Endothelial cell of umbilical vein (primary cell): ENCODE measurements around the gene UBE2E1. TPM values are rescaled to one million over a fixed set of nuclear protein-coding genes. Genes with fewer than 3 reads are reported as not detected.

ENCODE experiments used
- BruUV-seq: library from RNA; stranded (reverse); fragments of 400-500 nt; replicated peaks from 2 replicates; lab custom pipeline; 2021; lab: Mats Ljungman, UMichigan
- CTCF ChIA-PET: fragments of 300-600, 350-600 bp; sonication (Branson Sonifier 250); formaldehyde crosslinking; loops from one replicate; lab custom pipeline; 2021; ENCODE audit warnings: antibody characterized with exemption, inconsistent platforms; lab: Charles Lee
- POLR2A ChIA-PET: fragments of 300-600, 350-600 bp; sonication (Branson Sonifier 250); formaldehyde crosslinking; loops from one replicate; lab custom pipeline; 2021; ENCODE audit warnings: antibody characterized with exemption, inconsistent platforms; lab: Charles Lee
- DNase-seq: peaks from one replicate; pipeline ENCODE4 v3.0.0-alpha.2; 2011; ENCODE audit warnings: low read depth, low spot score
- FAIRE-seq: peaks from 2 replicates; lab custom pipeline; 2011; peaks lifted over from hg19 to GRCh38; lab: Jason Lieb, UNC
- H2AFZ ChIP-seq: 2 replicates; pipeline ENCODE4 v1.6.0; 2012; ENCODE audit warnings: low read depth, low read length, control low read depth, inconsistent platforms
- H3K27ac ChIP-seq: 2 replicates; pipeline ENCODE4 v1.5.1; 2011; ENCODE audit warnings: low read depth, mild to moderate bottlenecking, control low read depth, low read length, moderate library complexity; ENCODE audit not compliant: insufficient read depth
- H3K27me3 ChIP-seq, 2 experiments: 2 replicates each; pipeline versions ENCODE4 v1.6.0 to v1.6.1; 2011; ENCODE audit warnings: low read length in 2 of 2, mixed read lengths in 1 of 2; ENCODE audit not compliant: control insufficient read depth in 2 of 2, insufficient read depth in 2 of 2
- H3K36me3 ChIP-seq, 2 experiments: 2 replicates in 1 of 2; 3 replicates in 1 of 2; pipeline ENCODE4 v1.5.1; 2011; ENCODE audit warnings: low read length in 2 of 2, mild to moderate bottlenecking in 1 of 2, moderate library complexity in 1 of 2; ENCODE audit not compliant: control insufficient read depth in 2 of 2, insufficient read depth in 2 of 2; ENCODE audit errors: extremely low read depth in 1 of 2
- H3K4me1 ChIP-seq: 3 replicates; pipeline ENCODE4 v1.5.1; 2011; ENCODE audit warnings: mild to moderate bottlenecking, low read length; ENCODE audit not compliant: control insufficient read depth, insufficient read depth; ENCODE audit errors: extremely low read depth
- H3K4me2 ChIP-seq: 2 replicates; pipeline ENCODE4 v1.6.1; 2011; ENCODE audit warnings: low read length, control low read depth, mixed read lengths; ENCODE audit not compliant: insufficient read depth
- H3K4me3 ChIP-seq, 3 experiments: fragments of 200-600 bp in 1 of 3; sonication (generic), shearing (Covaris generic) in 1 of 3; replicated peaks in 1 of 3; 2 replicates each; pipeline ENCODE4 v1.5.1; 2011 to 2016; ENCODE audit warnings: control low read depth in 3 of 3, low read length in 3 of 3, mild to moderate bottlenecking in 2 of 3, inconsistent platforms in 1 of 3, low read depth in 1 of 3, moderate library complexity in 1 of 3; ENCODE audit not compliant: insufficient read depth in 1 of 3
- H3K79me2 ChIP-seq: 2 replicates; pipeline ENCODE4 v1.6.0; 2012; ENCODE audit warnings: low read length, inconsistent platforms; ENCODE audit not compliant: control insufficient read depth, insufficient read depth
- H3K9ac ChIP-seq: replicated peaks from 2 replicates; pipeline ENCODE3; 2011; ENCODE audit warnings: low read length, control low read depth; ENCODE audit not compliant: insufficient read depth; ENCODE audit errors: extremely low read depth
- H3K9me1 ChIP-seq: replicated peaks from 3 replicates; pipeline ENCODE4 v1.6.0; 2011; ENCODE audit warnings: mild to moderate bottlenecking, low read length; ENCODE audit not compliant: control insufficient read depth, insufficient read depth; ENCODE audit errors: extremely low read depth
- H3K9me3 ChIP-seq: replicated peaks from 2 replicates; pipeline ENCODE4 v1.5.1; 2012; ENCODE audit warnings: low read length, inconsistent platforms; ENCODE audit not compliant: control insufficient read depth, insufficient read depth
- H4K20me1 ChIP-seq: replicated peaks from 2 replicates; pipeline ENCODE3; 2011; ENCODE audit warnings: mild to moderate bottlenecking, low read length; ENCODE audit not compliant: control insufficient read depth, insufficient read depth; ENCODE audit errors: extremely low read depth
- EZH2 ChIP-seq: IDR thresholded peaks from 2 replicates; pipeline ENCODE4 v1.6.1; 2012; ENCODE audit warnings: borderline replicate concordance, low read depth, mild to moderate bottlenecking, moderate library complexity, low read length, inconsistent platforms; ENCODE audit not compliant: severe bottlenecking
- FOS ChIP-seq: IDR thresholded peaks from 2 replicates; pipeline ENCODE4 v1.6.1; 2011; ENCODE audit warnings: mild to moderate bottlenecking, low read length, moderate library complexity, borderline replicate concordance; ENCODE audit not compliant: insufficient read depth
- GATA2 ChIP-seq: IDR thresholded peaks from 2 replicates; pipeline ENCODE4 v1.7.0; 2011; ENCODE audit warnings: low read depth, mild to moderate bottlenecking, moderate library complexity, mixed read lengths, low read length; ENCODE audit not compliant: insufficient read length, insufficient read depth
- JUN ChIP-seq: IDR thresholded peaks from 2 replicates; pipeline ENCODE4 v1.6.1; 2011; ENCODE audit warnings: borderline replicate concordance, low read depth; ENCODE audit not compliant: insufficient read length, insufficient read depth
- MYC ChIP-seq: IDR thresholded peaks from one replicate; pipeline ENCODE4 v1.6.1; 2011; ENCODE audit warnings: mild to moderate bottlenecking, low read depth, low read length
- POLR2A ChIP-seq: IDR thresholded peaks from 2 replicates; pipeline ENCODE4 v1.6.1; 2012; ENCODE audit warnings: low read depth, mild to moderate bottlenecking, control low read depth, low read length
- POLR2AphosphoS5 ChIP-seq: IDR thresholded peaks from 2 replicates; pipeline ENCODE4 v1.6.1; 2012; ENCODE audit warnings: low read depth, mild to moderate bottlenecking, control low read depth, low read length, moderate library complexity; ENCODE audit not compliant: insufficient read depth
- dilution Hi-C: fragments of 300-500 bp; cut with MboI; formaldehyde crosslinking; loops from one replicate; pipeline ENCODE4 v1.15.0; 2019; ENCODE audit warnings: low sequenced_read_pairs; ENCODE audit not compliant: extremely low pct_ligation_motif_present
- intact Hi-C: fragments of 100-400 bp; cut with micrococcal nuclease; formaldehyde crosslinking; loops from one replicate; pipeline ENCODE4 v1.10.0; 2022
- polyA plus RNA-seq, 4 experiments: library from polyadenylated mRNA; depleted of rRNA in 3 of 4; stranded (reverse) in 3 of 4; unstranded in 1 of 4; fragments of >200 nt; gene quantifications; 2 replicates each; pipeline versions ENCODE4 v1.2.1 to v1.2.3, GENCODE V29; 2011 to 2012; ENCODE audit warnings: missing spikeins in 1 of 4
- total RNA-seq: library from RNA; stranded (reverse); gene quantifications from 2 replicates; pipeline ENCODE4 v1.2.3, GENCODE V29; 2021
- TF ChIP-seq, protein P1 (sequence below): IDR thresholded peaks from 2 replicates; pipeline ENCODE4 v1.6.1; 2011; ENCODE audit not compliant: insufficient read depth, insufficient read length
- TF ChIP-seq, protein P2 (sequence below), 2 donors: IDR thresholded peaks; 1 replicate in 1 of 2; 2 replicates in 1 of 2; pipeline ENCODE4 v1.5.1; 2011; ENCODE audit warnings: low read length in 2 of 2, mild to moderate bottlenecking in 2 of 2, moderate library complexity in 2 of 2, control low read depth in 1 of 2, inconsistent platforms in 1 of 2, low read depth in 1 of 2; ENCODE audit not compliant: insufficient read depth in 1 of 2; ENCODE audit errors: extremely low read depth in 1 of 2

Gene UBE2E1
- total and polyA plus RNA-seq, 2 donors (not counting 3 experiments of a cell fraction or from before 2014, with no cell fraction given) = 72.7 to 114 TPM

DNA sequence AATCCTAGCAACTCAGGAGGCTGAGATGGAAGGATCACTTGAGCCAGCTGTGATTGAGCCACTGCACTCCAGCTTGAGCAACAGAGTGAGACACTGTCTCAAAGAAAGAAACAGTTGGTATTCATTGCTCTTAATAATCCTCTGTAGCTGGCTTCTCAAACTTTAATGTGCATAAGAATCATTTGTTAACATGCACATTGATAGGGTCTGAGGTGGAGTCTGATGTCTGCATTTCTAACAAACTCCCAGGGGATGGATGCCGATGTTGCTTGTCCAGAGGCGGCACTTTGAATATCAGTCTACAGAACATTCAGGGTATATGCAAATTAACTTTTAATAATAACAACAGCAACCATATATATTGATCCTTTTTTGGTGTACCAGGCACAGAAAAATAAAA, 71.2 kb downstream of the UBE2E1 start:
- Histone ChIP-seq H3K4me1 (peaks cover 43% of the 10 kb centered on the region), H2AFZ (no peak overlapping the region), H3K79me2 (peaks cover 34% of the 10 kb centered on the region), H3K9ac (no peak overlapping the region), H3K4me3 (no peak overlapping the region), H3K9me1 (no peaks in the 10 kb centered on the region), H3K36me3 (no peaks in the 10 kb centered on the region), H3K4me2 (no peak overlapping the region), H3K27ac (no peak overlapping the region), H4K20me1 (peaks cover 8% of the 10 kb centered on the region), H3K27me3 (no peaks in the 10 kb centered on the region), H3K9me3 (no peaks in the 10 kb centered on the region)
- BruUV-seq = no TSS peak
- no peak for TF ChIP-seq GATA2
- TF ChIP-seq, protein P1, sequence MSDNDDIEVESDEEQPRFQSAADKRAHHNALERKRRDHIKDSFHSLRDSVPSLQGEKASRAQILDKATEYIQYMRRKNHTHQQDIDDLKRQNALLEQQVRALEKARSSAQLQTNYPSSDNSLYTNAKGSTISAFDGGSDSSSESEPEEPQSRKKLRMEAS = no peak
- DNase-seq = no peak
- POLR2A ChIA-PET = interaction anchor here (1.8 to 2.0 kb wide), 2 partner anchors 11 to 40 kb away, joined by 6 read pairs; partner anchors contain the start of genes NKIRAS1 and RPL15
- dilution Hi-C loops (no loop called here), intact Hi-C loops (loop anchor here (5.0 kb wide), 3 partner anchors 135 to 695 kb away; partner anchors contain the start of gene UBE2E2)
- FAIRE-seq = no peak
- CTCF ChIA-PET = interaction anchor here (0.8 to 5.6 kb wide), 8 partner anchors 8 to 717 kb away, joined by 3 to 29 read pairs (median 3); no protein-coding TSS in a partner anchor

DNA sequence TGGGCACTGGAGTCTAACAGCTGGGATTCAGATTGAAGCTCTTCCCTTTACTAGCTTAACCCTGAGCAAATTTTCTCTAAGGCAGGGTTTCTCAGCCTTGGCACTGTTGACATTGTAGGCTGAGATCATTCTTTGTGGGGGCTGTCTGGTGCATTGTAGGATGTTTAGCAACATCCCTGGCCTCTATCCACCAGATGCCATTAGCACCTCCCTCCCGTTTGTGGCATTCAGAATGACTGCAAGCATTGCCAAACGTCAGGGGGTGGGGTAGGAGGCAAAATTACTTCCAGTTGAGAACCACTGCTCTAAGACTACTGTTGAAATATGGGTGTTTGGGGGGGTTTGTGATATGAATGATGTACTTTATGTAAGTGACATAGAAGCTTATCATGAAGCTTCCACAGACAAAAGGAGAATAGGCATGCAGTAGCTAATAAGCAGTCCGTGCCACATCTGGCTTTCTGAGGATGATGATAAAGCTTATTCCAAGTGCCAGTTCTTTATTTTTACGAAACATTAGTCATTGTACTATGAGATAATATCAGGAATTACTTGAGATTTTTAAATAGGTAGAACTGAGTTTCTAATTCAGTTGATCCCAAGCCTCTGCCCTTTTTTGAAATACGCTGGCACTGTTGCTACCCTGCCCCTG, 71.7 kb downstream of the UBE2E1 start:
- dilution Hi-C loops (no loop called here), intact Hi-C loops (loop anchor here (5.0 kb wide), 3 partner anchors 135 to 695 kb away; partner anchors contain the start of gene UBE2E2)
- Histone ChIP-seq H3K4me1 (peaks cover 43% of the 10 kb centered on the region), H3K27ac (no peak overlapping the region), H3K27me3 (no peaks in the 10 kb centered on the region), H3K9me1 (no peaks in the 10 kb centered on the region), H3K79me2 (peaks cover 34% of the 10 kb centered on the region), H3K4me2 (no peak overlapping the region), H3K9ac (no peak overlapping the region), H4K20me1 (peaks cover 8% of the 10 kb centered on the region), H3K36me3 (peaks cover 0 to under 1% of the 10 kb centered on the region in 2 experiments), H3K4me3 (no peak overlapping the region), H2AFZ (no peak overlapping the region), H3K9me3 (no peaks in the 10 kb centered on the region)
- ChIA-PET CTCF (interaction anchor here (1.1 to 5.6 kb wide), 6 partner anchors 11 to 718 kb away, joined by 3 to 29 read pairs (median 5); no protein-coding TSS in a partner anchor), POLR2A (no interaction called here)
- TF ChIP-seq POLR2AphosphoS5 = no peak
- TF ChIP-seq FOS = no peak
- TF ChIP-seq GATA2 = no peak
- TF ChIP-seq, protein P1 = no peak
- no peak for TF ChIP-seq EZH2
- no peak for TF ChIP-seq POLR2A
- TF ChIP-seq, protein P2, sequence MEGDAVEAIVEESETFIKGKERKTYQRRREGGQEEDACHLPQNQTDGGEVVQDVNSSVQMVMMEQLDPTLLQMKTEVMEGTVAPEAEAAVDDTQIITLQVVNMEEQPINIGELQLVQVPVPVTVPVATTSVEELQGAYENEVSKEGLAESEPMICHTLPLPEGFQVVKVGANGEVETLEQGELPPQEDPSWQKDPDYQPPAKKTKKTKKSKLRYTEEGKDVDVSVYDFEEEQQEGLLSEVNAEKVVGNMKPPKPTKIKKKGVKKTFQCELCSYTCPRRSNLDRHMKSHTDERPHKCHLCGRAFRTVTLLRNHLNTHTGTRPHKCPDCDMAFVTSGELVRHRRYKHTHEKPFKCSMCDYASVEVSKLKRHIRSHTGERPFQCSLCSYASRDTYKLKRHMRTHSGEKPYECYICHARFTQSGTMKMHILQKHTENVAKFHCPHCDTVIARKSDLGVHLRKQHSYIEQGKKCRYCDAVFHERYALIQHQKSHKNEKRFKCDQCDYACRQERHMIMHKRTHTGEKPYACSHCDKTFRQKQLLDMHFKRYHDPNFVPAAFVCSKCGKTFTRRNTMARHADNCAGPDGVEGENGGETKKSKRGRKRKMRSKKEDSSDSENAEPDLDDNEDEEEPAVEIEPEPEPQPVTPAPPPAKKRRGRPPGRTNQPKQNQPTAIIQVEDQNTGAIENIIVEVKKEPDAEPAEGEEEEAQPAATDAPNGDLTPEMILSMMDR (IDR thresholded peaks at IDR 0.05; ENCODE audit: extremely low read depth in 1 of 2, insufficient read depth in 1 of 2, low read depth in 1 of 2, low read length in 2 of 2) = no peak
- TF ChIP-seq MYC = no peak
- TF ChIP-seq JUN = no peak
- peak; percentile 21 for DNase-seq
- no TSS peak for BruUV-seq
- FAIRE-seq = no peak
